HG03571 (cell line): ENCODE results near the gene PIK3R5.
A peak's percentile ranks its signal among the peaks of the same experiment; 100 is the strongest.

Experiments
- ATAC-seq: cut with Tn5 transposase; IDR thresholded peaks from one replicate; pipeline ENCODE4 v1.9.1; 2021; ENCODE audit not compliant: unreplicated experiment

Gene PIK3R5

DNA sequence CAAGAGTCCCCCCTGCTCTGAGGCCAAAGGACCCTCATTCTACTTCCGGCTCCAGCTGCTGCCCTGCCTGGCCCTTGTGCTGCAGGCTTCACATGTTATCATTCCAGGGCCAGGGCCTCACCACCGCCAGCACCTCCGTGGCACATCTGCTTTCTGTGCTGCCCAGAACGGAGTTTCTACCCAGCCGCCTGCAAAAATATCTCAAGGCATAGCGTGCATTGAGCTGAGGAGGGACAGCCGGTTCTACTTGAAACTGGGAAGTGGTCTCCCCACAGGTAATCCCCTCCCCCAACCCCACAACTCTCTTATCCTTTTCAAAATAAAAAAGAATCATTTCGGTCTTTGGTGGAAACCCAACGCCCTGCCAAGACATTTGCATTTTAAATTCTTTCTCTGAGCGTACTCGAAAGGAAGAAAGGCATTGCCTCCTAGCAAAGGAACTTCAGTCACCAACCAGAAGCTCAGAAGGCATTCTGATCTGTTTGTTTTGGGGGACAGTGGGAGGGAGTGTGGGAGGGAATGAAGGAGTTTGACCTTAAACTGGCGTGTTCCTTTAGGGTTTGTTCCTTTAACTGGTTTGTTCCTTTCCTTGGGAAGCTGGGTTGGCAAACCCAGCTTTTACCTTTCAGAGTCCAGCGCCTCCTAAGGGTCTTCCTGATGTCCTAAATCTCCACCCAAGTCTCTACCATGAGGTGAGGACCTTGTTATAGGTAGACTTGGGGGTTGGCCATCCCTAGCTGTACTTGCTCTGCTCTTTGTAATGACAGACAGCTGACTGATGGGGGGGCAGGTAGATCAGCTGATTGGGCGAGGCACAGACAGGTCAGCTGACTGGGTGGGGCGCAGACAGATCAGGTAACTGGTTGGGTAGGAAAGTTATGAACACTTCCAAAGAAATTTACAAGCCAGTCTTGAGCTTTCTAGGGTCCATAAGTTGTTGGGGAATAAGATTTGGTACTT lies 64.6 kb downstream of the PIK3R5 start:
- ATAC-seq, result no peak

DNA sequence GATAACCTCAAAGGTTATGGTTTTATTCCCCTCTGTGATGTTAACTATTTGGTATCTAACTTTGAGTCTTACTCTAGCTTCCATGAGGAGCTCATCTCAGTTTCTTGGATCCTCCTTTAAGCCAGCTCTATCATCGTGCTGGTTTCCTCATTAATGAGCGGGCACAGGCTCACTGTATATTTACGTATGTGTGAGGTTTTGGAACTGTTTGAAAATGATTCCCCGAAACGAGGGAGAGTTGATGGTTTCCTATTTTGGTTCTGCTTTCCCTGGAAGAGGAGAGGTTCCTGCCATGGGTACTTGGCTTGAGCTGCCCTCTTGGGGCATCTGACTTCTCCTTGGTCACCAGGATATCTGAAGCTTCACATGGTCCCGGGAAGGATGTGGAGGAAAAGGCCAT lies 65.3 kb downstream of the PIK3R5 start:
- ATAC-seq, result no peak

DNA sequence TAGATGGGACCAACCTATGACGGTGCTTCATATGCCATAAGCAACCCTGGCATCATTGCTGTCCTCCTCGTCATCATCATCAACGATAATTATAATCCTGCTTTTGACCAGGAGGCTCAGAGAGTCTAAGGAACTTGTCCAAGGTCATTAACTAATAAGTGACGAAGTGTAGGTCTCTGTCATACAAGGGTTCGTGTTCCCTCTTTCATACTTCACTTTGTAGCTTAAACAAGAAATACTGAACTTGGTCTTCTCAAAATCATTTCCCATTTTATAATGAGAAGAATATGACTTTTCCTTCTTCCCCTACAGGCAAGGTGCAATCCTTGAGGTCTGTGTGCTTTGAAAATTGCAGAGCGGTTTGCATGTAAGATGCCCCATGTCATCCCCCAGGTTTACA lies 66.9 kb downstream of the PIK3R5 start:
- ATAC-seq, result no peak

DNA sequence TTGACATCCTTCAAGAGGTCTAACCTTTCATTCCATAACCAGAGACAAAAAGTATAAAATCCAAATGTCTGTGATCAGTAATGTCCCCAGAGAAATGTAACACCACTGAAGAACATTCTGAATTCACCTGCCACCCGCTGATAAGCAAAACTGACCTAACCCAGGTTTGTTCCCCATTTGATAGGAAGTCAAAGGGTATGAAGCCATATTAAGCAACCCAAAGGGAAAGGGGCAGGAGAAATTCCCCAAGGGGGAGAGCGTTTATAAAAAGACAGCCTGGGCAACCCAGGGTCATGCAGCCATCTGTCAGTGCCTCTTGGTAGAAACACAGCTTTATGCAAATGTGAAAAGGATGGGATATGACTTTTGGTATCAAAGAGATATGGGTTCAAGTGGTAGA lies 67.4 kb downstream of the PIK3R5 start:
- ATAC-seq, result no peak

DNA sequence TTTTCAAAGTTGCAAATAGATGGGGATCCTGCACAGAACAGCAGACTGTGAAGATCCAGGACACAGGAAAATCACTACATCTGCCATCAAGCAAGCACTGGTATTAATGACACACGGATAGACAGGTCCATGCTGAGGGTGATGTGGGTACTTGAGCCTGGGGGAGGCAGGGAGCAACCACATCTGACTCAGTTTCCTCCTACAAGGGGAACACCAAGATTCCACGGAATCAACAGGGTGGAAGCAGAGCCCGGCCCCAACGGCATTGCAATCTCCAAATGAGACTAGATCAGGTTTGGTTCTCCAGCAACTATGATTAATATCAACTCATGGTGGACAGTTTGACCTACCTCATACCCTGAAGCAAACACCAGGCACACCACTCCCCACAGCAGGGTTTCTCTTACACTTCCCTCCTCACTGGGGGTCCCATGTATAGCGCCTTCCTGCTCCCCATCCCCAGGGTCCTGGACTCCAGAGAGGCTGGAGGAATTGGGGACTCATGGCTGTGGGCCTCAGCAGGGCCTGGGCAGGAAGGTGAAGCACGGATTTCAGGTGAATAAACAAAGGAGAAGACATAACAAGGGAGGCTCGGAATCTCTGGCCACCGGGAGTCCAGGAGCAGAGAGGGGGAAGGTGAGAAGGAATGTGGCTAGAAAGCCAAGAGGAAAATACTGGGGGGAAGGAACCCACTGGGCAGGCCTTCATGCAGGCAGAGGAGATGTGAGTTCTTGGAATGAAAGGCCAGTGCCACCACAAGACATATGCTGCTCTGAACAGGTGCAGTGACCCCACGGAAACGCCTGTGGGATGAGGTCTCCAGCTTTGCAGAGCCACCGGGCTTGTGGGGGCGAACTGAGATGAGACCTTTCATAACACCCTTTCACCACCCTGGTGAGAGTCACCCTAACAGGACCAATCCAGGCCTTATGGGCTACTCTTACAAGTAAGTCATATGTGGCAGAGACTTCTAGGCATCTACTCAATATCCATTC lies 68.6 kb downstream of the PIK3R5 start:
- ATAC-seq, result no peak

DNA sequence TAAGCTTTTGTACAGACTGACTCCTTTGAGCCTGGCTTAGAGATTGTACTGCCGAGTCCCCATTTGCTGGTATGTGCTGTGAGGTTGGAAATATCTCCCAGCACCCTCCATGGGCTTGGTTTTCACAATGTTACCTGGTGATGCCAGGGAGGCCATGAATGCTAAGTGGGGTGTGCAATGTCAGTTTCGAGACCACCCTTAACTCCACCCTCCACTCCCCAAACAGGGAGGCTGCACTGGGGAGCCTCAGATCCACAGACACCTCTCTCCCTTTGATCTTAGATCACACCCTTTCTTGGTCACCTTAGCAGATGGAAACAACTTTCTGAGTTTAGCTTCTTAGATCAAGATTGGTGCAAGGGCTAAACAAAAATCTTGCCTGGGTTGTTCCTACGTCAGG lies 69.4 kb downstream of the PIK3R5 start:
- no peak for ATAC-seq

DNA sequence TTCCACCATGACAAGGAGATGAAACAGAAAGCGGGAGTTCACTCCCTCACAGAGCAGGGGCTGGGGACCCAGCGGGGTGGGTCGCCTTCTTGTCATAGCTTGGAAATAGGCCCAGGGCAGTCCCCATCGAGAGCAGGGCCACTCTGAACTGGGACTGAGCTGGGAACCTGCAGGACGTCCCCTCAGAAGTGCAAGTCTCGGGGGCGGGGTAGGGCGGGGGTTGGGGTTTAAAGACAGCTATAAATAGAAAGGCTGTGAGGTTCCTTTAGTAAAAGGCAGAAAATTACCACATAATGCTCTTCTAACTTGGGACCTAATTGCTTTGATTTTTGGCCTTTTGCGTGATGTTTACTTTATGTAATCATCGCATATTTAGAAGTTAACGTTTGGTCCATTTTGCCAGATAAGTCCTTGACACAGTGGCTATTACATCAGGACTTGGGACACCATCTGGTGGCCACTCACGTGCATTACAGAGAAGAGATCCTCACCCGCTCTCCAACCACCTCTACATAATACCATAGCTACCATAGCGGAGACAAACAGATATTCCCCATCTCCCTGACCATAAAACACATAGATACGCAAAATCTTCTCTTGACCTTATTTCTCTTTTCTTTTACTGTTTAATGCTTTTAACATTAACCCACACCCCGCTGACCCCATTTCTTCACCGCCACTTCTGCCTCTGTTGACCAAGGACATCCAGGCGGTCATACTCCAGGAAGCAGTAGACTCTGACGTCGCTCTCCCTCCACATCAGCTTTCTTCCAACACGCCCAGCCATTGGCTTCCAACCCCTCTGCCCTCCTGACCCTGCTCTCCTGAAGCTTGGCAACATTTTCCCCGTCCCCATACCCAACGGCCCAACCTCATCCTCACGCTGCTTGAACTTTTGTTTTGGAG lies 70.6 kb downstream of the PIK3R5 start:
- no peak for ATAC-seq

DNA sequence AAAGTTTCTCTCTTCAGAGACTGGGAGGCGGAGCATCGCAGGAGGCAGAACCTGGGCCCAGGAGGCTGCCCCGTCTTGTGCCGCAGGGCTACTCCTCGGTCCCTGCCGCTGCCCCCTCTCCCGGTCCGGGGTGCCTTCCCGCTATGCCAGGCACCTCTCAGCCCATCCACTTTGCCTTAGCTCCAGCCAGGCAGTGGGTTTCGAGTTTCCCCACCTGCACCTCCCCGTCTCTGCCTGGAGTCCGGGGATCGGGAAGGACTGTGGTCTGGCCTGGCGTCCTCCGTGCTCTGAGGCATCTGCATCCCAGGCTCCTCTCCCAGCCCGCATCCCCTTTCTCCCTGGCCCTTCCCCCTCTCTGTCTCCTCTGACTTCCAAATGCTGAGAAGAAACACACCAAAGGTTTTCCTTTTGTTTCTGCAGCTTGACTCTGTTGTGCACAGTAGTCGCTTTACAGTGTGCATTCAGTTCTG lies 71.3 kb downstream of the PIK3R5 start:
- ATAC-seq, result no peak

DNA sequence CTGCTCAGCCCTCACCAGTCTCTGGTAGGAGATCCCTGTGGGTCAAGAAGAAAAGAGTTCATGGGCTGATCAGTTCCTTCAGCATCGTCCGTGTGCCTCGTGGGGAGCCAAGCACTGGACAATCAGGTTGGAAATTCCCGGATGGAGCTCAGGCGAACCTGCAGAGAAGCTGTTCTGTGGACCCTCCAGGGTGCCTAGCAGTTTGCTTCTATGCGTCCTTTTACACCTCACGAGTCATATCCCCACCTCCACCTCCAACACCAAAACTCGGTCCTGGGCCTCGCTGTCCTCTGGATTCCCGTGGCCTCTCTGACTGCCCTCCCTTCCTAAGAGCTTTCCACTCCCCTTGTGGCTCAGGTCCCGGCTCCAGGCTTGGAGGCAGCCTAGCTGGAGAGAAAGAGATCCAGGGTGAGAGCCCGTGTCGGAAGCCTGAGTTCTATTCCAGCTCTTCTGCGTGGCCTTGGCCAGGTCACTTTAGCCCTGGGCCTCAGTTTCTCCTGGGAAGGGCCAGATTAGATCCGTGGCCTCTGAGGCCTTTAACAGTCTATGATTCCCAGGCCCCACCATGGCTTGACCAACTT lies 71.8 kb downstream of the PIK3R5 start:
- ATAC-seq, result no peak

DNA sequence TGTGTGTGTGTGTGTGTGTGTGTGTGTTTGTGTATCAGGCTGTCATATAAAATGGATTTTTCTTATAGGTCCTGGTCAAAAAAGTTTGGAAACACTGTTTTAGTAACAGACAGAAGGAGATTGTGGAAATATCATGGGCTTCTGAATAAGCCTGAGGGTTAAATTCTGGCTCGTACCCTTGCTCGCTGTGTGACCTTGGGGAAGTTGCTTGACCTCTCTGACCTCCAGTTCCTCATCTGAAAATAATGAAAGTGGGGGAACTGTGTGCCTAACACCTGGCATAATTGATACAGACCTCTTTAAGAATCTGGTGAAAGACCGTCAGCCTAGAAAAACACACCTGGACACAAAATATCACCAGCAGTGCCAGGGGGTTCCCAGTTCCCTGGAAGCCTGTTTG lies 72.4 kb downstream of the PIK3R5 start:
- no peak for ATAC-seq

DNA sequence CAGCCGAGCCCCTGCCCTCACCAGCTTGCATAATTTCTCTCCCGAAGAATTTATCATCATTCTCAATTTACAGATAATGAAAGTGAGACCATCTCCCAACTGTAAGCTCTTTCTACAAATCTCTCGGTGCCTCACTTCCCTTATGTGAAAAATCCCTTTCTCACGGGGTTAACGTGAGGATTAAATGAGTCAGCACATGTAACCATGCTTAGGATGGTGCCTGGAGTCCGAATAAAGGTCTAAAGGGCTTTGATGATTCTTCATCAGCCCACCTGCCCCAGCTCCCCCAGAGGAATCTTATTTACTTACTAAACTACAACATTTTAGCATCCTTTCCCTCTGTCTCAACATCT lies 73.2 kb downstream of the PIK3R5 start:
- ATAC-seq, result peak; percentile 42

DNA sequence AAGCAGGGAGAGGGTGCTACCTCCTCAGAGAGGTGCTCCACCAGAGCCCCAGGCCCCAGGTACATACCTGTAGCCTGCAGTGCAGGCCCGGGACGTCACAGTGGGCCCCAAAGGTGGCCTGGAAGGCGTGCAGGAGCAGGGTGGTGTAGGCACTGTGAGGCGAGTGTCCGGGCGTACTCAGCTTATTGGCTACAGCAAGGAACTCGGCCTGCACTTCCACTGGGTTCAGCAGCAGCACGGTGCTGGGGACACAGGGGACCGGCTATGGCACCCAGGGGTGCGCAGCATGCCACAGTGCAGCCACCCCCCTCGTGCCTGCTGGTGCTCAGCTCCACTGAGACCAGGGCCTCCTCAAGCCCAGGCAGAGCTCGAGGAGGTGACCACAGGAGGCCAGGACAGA lies 74.8 kb downstream of the PIK3R5 start:
- no peak for ATAC-seq

DNA sequence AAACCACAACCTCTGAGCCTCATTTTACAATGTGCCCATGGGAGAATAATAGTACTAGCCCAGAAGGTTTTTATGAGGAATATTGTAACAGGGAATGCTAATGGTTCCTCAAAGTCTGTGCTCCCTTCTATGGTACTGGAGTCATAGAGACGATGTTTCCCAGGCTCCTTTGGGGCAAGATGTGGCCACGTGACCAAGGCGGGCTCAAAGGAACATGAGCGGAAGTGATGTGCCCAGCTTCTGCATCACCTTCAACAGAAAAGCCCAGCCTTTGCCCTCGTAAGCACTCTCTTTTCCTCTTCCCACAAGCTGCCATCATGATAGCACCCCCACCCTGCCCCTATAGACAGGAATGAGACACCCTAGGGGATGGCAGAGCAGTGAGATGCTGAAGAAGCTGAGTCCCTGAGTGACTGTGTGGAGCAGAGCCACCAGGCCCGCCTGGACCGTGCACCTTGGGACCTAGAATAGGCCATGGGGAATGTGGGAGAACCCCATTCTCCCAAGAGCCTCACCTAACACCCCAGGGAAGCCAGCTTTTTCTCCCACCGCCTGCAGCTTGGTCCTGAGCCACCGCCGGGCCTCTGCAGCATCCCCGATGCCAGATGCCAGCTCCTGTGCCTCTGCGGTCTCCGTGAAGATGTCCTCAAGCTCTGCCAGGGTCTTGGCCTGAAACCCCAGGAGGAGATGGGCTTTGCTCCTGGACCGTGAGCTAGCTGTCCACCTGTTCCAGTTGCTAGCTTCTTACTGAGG lies 75.9 kb downstream of the PIK3R5 start:
- no peak for ATAC-seq

DNA sequence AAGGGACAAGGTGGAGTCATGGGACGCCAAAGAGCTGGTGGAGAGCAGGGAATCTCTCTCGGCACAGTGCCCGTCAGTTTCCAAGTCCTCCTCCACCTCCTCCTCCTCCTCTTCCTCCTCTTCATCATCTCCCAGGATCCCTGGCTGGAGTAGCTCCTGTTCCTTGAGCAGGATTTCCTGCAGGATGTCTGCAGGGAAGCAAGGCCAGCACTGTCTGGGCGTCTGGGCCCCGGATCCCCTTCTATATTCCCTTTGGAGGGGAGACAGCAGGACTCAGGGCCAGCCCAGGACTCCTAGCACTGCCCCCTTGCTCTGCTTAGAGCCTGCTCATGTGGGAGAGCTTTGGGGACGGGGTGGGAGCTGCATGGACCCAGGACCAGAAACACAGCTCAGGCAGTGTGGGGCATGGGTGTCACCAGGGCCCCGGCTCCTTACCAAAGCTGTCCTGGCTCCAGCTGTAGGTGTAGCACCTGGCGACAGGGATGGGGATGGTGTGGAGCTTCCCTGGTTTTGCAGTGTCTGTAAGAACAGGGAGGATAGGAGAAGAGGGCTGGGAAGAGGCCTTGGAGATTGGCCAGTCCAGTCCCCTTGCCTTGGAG lies 76.7 kb downstream of the PIK3R5 start:
- ATAC-seq, result no peak

DNA sequence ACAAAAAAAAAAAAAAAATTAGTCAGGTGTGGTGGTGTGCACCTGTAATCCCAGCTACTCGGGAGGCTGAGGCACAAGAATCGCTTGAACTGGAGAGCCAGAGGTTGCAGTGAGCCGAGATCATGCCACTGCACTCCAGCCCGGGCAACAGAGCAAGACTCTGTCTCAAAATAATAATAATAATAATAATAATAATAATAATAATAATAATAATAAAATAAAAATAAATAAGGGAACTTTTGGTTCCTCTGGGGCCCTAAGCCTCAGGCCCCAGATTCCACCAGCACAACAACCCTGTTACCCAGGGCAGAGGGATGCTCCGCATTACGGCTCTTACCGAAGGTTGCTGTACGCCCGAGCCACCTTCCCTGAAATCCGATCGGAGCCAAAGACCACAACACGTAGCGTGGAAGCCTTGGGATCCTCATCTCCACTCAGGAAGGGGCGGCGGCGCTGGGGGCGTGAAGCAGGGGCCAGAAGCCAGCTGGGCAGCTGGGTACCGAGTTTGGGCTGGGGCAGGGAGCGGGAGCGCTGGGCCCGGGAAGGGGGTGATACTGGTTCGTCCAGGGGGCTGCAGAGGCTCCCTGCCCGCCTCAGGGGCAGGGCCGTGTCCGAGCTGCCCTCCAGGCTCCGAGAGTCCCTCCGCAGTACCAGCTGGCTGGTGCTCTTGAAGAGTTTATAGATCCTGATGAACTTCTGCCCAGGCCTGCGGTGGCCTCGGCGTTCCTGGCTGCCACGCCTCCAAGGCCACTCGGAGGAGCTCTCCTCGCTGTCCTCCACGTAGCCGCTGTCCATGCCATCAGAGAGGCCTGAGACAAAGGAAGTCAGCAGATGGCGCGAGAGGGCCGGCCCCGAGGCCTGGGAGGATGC lies 77.4 kb downstream of the PIK3R5 start:
- ATAC-seq, result no peak

DNA sequence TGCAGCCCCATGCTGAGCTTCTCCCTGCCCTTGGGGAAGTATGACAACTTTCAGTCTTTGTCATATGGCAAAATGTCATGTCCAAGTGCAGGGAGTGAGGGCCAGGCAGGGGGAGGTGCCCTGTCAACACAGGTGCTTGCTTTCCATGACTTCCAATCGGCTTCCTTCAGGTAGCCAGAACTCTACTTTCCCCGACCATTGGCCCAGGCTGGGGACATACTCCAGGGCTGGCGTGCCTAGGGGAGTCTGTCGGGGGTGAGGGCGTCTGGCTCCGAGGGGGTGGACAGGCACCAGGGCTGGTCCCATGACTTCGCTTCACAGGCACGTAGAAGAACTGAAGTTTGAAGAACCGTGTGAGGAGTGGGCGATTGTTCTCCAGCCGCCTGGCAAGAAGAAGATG lies 78.2 kb downstream of the PIK3R5 start:
- ATAC-seq, result no peak

DNA sequence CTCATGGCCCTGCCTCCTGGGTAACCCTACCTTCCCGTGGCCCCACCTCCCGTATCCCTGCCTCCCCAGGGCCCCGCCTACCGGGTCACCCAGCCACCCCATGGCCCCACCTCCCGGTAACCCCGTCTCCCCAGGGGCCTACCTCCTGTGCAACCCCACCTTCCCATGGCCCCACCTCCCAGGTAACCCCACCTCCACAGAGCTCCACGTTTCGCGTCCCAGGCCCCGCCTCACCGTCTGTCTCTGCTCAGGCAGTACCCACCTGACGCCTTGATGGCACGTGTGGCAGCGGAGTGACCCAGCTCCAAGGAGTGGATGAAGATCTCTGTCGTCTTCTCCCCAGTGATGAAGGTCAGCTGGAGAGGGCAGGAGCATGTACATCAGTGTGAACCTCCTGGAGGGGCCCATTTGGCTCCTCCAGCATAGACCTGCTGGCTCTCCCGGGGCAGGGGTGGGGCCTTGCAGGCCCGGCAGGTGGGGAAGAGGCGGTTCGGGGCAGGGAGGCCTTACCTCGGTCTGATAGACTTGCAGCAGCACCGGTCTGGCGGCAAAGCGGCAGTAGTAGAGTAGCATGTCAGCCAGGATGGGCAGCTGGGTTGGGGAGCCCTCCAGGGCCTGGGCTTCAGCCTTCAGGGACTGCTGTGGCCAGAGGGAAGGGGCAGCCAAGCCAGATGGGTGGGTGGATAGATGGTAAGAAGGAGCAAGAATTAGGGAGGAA lies 79.4 kb downstream of the PIK3R5 start:
- ATAC-seq, result no peak
